ENCODE results near the gene DYRK1B. TPM values are rescaled to one million over a fixed set of nuclear protein-coding genes. Genes with fewer than 3 reads are reported as not detected.
"Not testable (repeated sequence)": the region's sequence is repeated elsewhere in the genome, so short reads cannot be mapped to it uniquely, and the experiment has no call there.

DYRK1B gene
- total and polyA plus RNA-seq, 2 donors (not counting 1 experiment from before 2014, with no cell fraction given), result 26.1 to 36.6 TPM

- H3K27me3 Mint-ChIP-seq; H3K9ac ChIP-seq (ENCODE audit: low read length); H3K4me1 ChIP-seq (ENCODE audit: control insufficient read depth in 2 of 2, insufficient read depth in 2 of 2, low read length in 2 of 2); ATAC-seq (ENCODE audit: low read depth); H3K9me3 Mint-ChIP-seq (ENCODE audit: insufficient read depth); H3K27ac ChIP-seq (ENCODE audit: low read length in 2 of 2); H3K27me3 ChIP-seq (replicated peaks in 1 of 4; ENCODE audit: control extremely low read depth in 1 of 4, control insufficient read depth in 3 of 4, insufficient read depth in 4 of 4, low read length in 3 of 4); intact Hi-C loops (cut with micrococcal nuclease); H3K79me2 ChIP-seq (ENCODE audit: control insufficient read depth, insufficient read depth, low read length); H3K4me2 ChIP-seq (replicated peaks; ENCODE audit: low read depth, low read length, poor library complexity, severe bottlenecking); H3K4me1 Mint-ChIP-seq; H2AFZ ChIP-seq (ENCODE audit: insufficient read depth, low read depth, low read length, poor library complexity, severe bottlenecking); H3K4me3 Mint-ChIP-seq; DNase-seq; H3K9me3 ChIP-seq (ENCODE audit: control extremely low read depth in 1 of 3, control insufficient read depth in 2 of 3, insufficient read depth in 1 of 3, low read length in 2 of 3); H3K36me3 ChIP-seq (replicated peaks in 1 of 2; ENCODE audit: control extremely low read depth in 1 of 2, control insufficient read depth in 1 of 2, extremely low read depth in 1 of 2, insufficient read depth in 2 of 2, low read length in 1 of 2); H3K27ac Mint-ChIP-seq; POLR2A ChIA-PET; H3K4me3 ChIP-seq (ENCODE audit: control extremely low read depth in 1 of 5, extremely low read depth in 1 of 5, insufficient read depth in 1 of 5, low read depth in 2 of 5, low read length in 4 of 5); H4K20me1 ChIP-seq (ENCODE audit: control insufficient read depth, insufficient read depth, low read length, poor library complexity, severe bottlenecking): not testable (repeated sequence)
- WGBS (ENCODE audit: insufficient coverage), result 83% methylated on average over 8 of the region's 11 CpGs
- CTCF ChIA-PET, result interaction anchor here (0.7 to 1.8 kb wide), 2 partner anchors 92 to 195 kb away, joined by 3 to 20 read pairs; partner anchors contain the start of gene PSMC4
Measured at GRCh38 chr19:39878866-39879265, 44.9 kb upstream of the DYRK1B start.

GRCh38 chr19:39878398-39878797 is 44.4 kb upstream of the DYRK1B start:
- no peaks in the 10 kb centered on the region for H4K20me1 ChIP-seq (ENCODE audit: control insufficient read depth, insufficient read depth, low read length, poor library complexity, severe bottlenecking)
- 100% methylated on average over 1 of the region's 1 CpG for WGBS (ENCODE audit: insufficient coverage)
- Mint-ChIP-seq H3K27me3 (no peaks in the 10 kb centered on the region), H3K4me3 (no peak overlapping the region), H3K27ac (no peak overlapping the region), H3K9me3 (ENCODE audit: insufficient read depth) (no peaks in the 10 kb centered on the region), H3K4me1 (peaks cover 5% of the 10 kb centered on the region)
- POLR2A ChIA-PET, result no interaction called here
- H3K27ac ChIP-seq (ENCODE audit: low read length in 2 of 2), result no peak overlapping the region
- CTCF ChIA-PET, result interaction anchor here (0.7 to 1.8 kb wide), 2 partner anchors 92 to 195 kb away, joined by 3 to 20 read pairs; partner anchors contain the start of gene PSMC4
- H3K4me3 ChIP-seq (ENCODE audit: control extremely low read depth in 1 of 5, extremely low read depth in 1 of 5, insufficient read depth in 1 of 5, low read depth in 2 of 5, low read length in 4 of 5), result no peak overlapping the region
- H2AFZ ChIP-seq (ENCODE audit: insufficient read depth, low read depth, low read length, poor library complexity, severe bottlenecking), result no peak overlapping the region
- ATAC-seq (ENCODE audit: low read depth), result no peak
- H3K36me3 ChIP-seq (replicated peaks in 1 of 2; ENCODE audit: control extremely low read depth in 1 of 2, control insufficient read depth in 1 of 2, extremely low read depth in 1 of 2, insufficient read depth in 2 of 2, low read length in 1 of 2), result peaks cover 0 to 4% of the 10 kb centered on the region in 2 experiments
- no peaks in the 10 kb centered on the region for H3K27me3 ChIP-seq (replicated peaks in 1 of 4; ENCODE audit: control extremely low read depth in 1 of 4, control insufficient read depth in 3 of 4, insufficient read depth in 4 of 4, low read length in 3 of 4)
- H3K4me1 ChIP-seq (ENCODE audit: control insufficient read depth in 2 of 2, insufficient read depth in 2 of 2, low read length in 2 of 2), result no peaks in the 10 kb centered on the region
- H3K9ac ChIP-seq (ENCODE audit: low read length), result no peak overlapping the region
- no peak for TF ChIP-seq CTCF (IDR thresholded peaks at IDR 0.05)
- no peak for TF ChIP-seq EZH2 (IDR thresholded peaks at IDR 0.05; ENCODE audit: borderline replicate concordance, insufficient read depth, low read depth, low read length, poor library complexity, severe bottlenecking)
- intact Hi-C loops (cut with micrococcal nuclease), result no loop called here
- H3K4me2 ChIP-seq (replicated peaks; ENCODE audit: low read depth, low read length, poor library complexity, severe bottlenecking), result no peak overlapping the region
- H3K9me3 ChIP-seq (ENCODE audit: control extremely low read depth in 1 of 3, control insufficient read depth in 2 of 3, insufficient read depth in 1 of 3, low read length in 2 of 3), result no peaks in the 10 kb centered on the region
- no peaks in the 10 kb centered on the region for H3K79me2 ChIP-seq (ENCODE audit: control insufficient read depth, insufficient read depth, low read length)
- DNase-seq, result no peak

DNA sequence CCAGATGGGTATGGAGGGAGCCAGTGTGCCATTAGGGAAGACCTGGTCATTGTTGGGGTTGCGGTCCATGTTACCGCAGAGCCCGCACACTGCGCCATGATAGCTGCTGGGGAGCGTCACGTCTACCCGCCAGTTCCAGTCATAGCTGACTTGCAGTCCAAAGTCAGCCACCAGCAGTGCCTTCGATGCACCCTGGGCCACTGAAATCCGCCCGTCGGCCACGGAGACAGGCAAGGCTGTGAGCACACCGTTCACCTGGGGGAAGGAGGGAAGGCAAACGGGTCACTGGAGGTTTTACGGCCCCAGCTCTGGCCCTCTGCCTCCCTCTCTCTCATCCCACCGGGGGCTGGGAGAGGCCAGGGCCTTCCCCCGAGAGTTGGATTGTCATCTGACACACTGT is 44.0 kb upstream of the DYRK1B start:
- H3K27ac Mint-ChIP-seq; ATAC-seq (ENCODE audit: low read depth); H3K4me3 ChIP-seq (ENCODE audit: control extremely low read depth in 1 of 5, extremely low read depth in 1 of 5, insufficient read depth in 1 of 5, low read depth in 2 of 5, low read length in 4 of 5); H3K9me3 ChIP-seq (ENCODE audit: control extremely low read depth in 1 of 3, control insufficient read depth in 2 of 3, insufficient read depth in 1 of 3, low read length in 2 of 3); H3K9ac ChIP-seq (ENCODE audit: low read length); H3K4me2 ChIP-seq (replicated peaks; ENCODE audit: low read depth, low read length, poor library complexity, severe bottlenecking); POLR2A ChIA-PET; H3K36me3 ChIP-seq (replicated peaks in 1 of 2; ENCODE audit: control extremely low read depth in 1 of 2, control insufficient read depth in 1 of 2, extremely low read depth in 1 of 2, insufficient read depth in 2 of 2, low read length in 1 of 2); H3K9me3 Mint-ChIP-seq (ENCODE audit: insufficient read depth); DNase-seq; H4K20me1 ChIP-seq (ENCODE audit: control insufficient read depth, insufficient read depth, low read length, poor library complexity, severe bottlenecking); H3K4me3 Mint-ChIP-seq; intact Hi-C loops (cut with micrococcal nuclease); H3K27ac ChIP-seq (ENCODE audit: low read length in 2 of 2); H3K4me1 Mint-ChIP-seq; H3K27me3 Mint-ChIP-seq; H2AFZ ChIP-seq (ENCODE audit: insufficient read depth, low read depth, low read length, poor library complexity, severe bottlenecking); H3K4me1 ChIP-seq (ENCODE audit: control insufficient read depth in 2 of 2, insufficient read depth in 2 of 2, low read length in 2 of 2); H3K79me2 ChIP-seq (ENCODE audit: control insufficient read depth, insufficient read depth, low read length); H3K27me3 ChIP-seq (replicated peaks in 1 of 4; ENCODE audit: control extremely low read depth in 1 of 4, control insufficient read depth in 3 of 4, insufficient read depth in 4 of 4, low read length in 3 of 4): not testable (repeated sequence)
- CTCF ChIA-PET, result interaction anchor here (1.8 kb wide), 1 partner anchor 93 kb away, joined by 20 read pairs; the partner anchor contains the start of gene PSMC4
- 98% methylated on average over 12 of the region's 17 CpGs for WGBS (ENCODE audit: insufficient coverage)
